Loucy (cell line): ENCODE data around the gene KCTD12.

Experiments
- EZH2phosphoT487 ChIP-seq: fragments of 200-600 bp; IDR thresholded peaks from 2 replicates; pipeline ENCODE4 v1.6.1; 2018; ENCODE audit warnings: antibody characterized with exemption, mild to moderate bottlenecking, moderate library complexity, borderline replicate concordance
- TF ChIP-seq, protein P1 (sequence below): fragments of 200-600 bp; sonication (generic); conservative IDR thresholded peaks from 2 replicates; pipeline ENCODE4 v1.5.1; 2014; ENCODE audit warnings: mild to moderate bottlenecking, antibody characterized with exemption, low read length

DNA sequence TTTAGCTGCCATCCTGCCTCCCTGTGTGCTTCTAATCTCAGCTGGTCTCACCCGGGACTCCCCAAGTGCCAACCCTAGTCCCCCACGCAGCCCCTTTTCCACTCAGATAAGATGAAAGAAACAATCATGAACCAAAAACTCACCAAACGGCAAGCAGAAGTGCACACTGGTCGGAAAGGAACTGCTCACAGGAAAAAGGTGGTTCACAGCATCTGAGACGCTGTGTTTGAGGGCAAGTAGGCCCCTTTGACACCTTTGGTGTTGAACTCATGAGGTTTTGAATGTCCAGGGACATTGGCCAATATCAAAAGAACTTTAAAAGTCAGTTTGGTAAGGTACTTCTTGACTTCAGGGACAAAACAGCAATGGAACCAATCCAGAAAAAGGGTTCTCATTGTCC lies 41.8 kb upstream of the KCTD12 start:
- TF ChIP-seq, protein P1, sequence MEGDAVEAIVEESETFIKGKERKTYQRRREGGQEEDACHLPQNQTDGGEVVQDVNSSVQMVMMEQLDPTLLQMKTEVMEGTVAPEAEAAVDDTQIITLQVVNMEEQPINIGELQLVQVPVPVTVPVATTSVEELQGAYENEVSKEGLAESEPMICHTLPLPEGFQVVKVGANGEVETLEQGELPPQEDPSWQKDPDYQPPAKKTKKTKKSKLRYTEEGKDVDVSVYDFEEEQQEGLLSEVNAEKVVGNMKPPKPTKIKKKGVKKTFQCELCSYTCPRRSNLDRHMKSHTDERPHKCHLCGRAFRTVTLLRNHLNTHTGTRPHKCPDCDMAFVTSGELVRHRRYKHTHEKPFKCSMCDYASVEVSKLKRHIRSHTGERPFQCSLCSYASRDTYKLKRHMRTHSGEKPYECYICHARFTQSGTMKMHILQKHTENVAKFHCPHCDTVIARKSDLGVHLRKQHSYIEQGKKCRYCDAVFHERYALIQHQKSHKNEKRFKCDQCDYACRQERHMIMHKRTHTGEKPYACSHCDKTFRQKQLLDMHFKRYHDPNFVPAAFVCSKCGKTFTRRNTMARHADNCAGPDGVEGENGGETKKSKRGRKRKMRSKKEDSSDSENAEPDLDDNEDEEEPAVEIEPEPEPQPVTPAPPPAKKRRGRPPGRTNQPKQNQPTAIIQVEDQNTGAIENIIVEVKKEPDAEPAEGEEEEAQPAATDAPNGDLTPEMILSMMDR: no peak
- no peak for TF ChIP-seq EZH2phosphoT487
